ENCODE results near the gene TCF4.

DNA sequence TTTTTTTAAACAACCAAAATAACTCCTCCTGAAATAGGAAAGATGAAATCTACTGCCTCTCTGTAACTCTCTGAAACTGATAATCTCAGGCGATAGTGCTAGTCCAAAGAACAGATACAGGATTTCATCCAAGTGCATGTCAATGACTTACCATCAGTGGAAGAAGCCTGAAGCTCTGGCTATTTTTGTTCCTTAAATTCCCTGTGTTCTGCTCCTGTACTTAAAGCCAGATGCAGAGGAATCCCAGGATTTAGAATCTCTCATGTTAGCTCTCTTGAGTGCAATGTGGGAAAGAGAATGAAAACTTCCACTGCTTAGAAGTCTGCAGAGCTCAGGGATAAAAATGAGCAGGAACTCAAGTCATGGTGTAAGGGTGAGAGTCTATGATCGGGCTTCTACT is 291.9 kb downstream of the TCF4 start:
- TF ChIP-seq CTCF (tag by site-specific recombination; IDR thresholded peaks at IDR 0.05) (no peak), ZNF132 (tag by site-specific recombination; IDR thresholded peaks at IDR 0.05; ENCODE audit: borderline replicate concordance) (no peak), ZNF23 (tag by site-specific recombination; IDR thresholded peaks at IDR 0.05; ENCODE audit: borderline replicate concordance) (no peak), ZNF837 (tag by site-specific recombination; IDR thresholded peaks at IDR 0.05) (no peak), ZNF354C (tag by site-specific recombination; IDR thresholded peaks at IDR 0.05; ENCODE audit: borderline replicate concordance, low read depth) (no peak), ZNF335 (tag by site-specific recombination; conservative IDR thresholded peaks at IDR 0.05) (no peak), YY1 (tag by site-specific recombination; IDR thresholded peaks at IDR 0.05) (no peak), BCL11A (tag by site-specific recombination; IDR thresholded peaks at IDR 0.05; ENCODE audit: low read depth) (no peak), ZNF558 (tag by site-specific recombination; IDR thresholded peaks at IDR 0.05) (no peak), ZBTB1 (tag by site-specific recombination; IDR thresholded peaks at IDR 0.05) (no peak)
